Measurements from ENCODE around the gene SUPT20HL2. TPM values are rescaled to one million over a fixed set of nuclear protein-coding genes. Genes with fewer than 3 reads are reported as not detected.

Gene SUPT20HL2
- total and polyA plus RNA-seq, 9 donors = 0.04 to 1.1 (median 0.27) TPM; not detected in 1

- TF ChIP-seq CTCF (IDR thresholded peaks at IDR 0.05) (no peak), EP300 (IDR thresholded peaks at IDR 0.05) (no peak), POLR2A (IDR thresholded peaks at IDR 0.05) (no peak)
- Histone ChIP-seq H3K4me1 (ENCODE audit: insufficient read depth) (peaks cover 3% of the 10 kb centered on the region), H3K9me3 (no peaks in the 10 kb centered on the region), H3K27me3 (no peaks in the 10 kb centered on the region), H3K4me3 (no peak overlapping the region), H3K36me3 (no peaks in the 10 kb centered on the region), H3K27ac (no peak overlapping the region)
- intact Hi-C loops (cut with DNase I) = no loop called here
- 93 to 96% (median 95%) methylated on average over 4 of the region's 4 CpGs for WGBS, 3 donors
- DNase-seq = no peak
These were observed 36.3 kb upstream of the SUPT20HL2 start for GRCh38 chrX:24350217-24350616.

DNA sequence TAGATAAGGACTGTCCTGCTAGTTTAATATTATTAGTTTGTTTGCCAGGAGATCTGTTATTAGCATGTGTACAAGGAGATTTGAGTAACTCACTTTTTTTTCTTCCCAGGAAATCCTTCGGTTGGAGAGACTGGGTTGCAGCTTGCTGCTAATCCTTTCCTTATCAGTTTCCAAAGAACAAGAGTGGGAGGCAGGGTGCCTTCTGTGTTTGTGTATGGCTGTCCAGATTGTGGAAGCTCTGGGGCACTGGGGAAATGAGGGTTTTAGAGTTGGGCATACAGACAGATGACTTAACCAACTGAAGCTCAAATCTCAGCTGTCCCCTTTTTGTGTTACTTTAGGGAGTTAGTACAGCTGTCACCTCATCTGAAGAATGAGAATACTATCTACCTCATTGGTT, 34.0 kb upstream of the SUPT20HL2 start:
- Histone ChIP-seq H3K27me3 (no peaks in the 10 kb centered on the region), H3K4me1 (ENCODE audit: insufficient read depth) (peaks cover 3% of the 10 kb centered on the region), H3K36me3 (no peaks in the 10 kb centered on the region), H3K27ac (no peak overlapping the region), H3K4me3 (no peak overlapping the region), H3K9me3 (no peaks in the 10 kb centered on the region)
- intact Hi-C loops (cut with DNase I) = no loop called here
- WGBS, 3 donors = 7 to 13% (median 11%) methylated on average over 1 of the region's 1 CpG
- DNase-seq = no peak
- no peak for TF ChIP-seq CTCF (IDR thresholded peaks at IDR 0.05)
- TF ChIP-seq EP300 (IDR thresholded peaks at IDR 0.05) = no peak

GRCh38 chrX:24343719-24344118, 29.9 kb upstream of the SUPT20HL2 start:
- intact Hi-C loops (cut with DNase I) = no loop called here
- Histone ChIP-seq H3K9me3 (no peaks in the 10 kb centered on the region), H3K27ac (no peak overlapping the region), H3K4me3 (no peak overlapping the region), H3K27me3 (no peaks in the 10 kb centered on the region), H3K36me3 (no peaks in the 10 kb centered on the region), H3K4me1 (ENCODE audit: insufficient read depth) (peaks cover 3% of the 10 kb centered on the region)
- WGBS, 3 donors = 65 to 75% (median 72%) methylated on average over 9 of the region's 9 CpGs
- TF ChIP-seq EP300 (IDR thresholded peaks at IDR 0.05) = no peak
- no peak for TF ChIP-seq CTCF (IDR thresholded peaks at IDR 0.05)
- no peak for TF ChIP-seq POLR2A (IDR thresholded peaks at IDR 0.05)
- no peak for DNase-seq

DNA sequence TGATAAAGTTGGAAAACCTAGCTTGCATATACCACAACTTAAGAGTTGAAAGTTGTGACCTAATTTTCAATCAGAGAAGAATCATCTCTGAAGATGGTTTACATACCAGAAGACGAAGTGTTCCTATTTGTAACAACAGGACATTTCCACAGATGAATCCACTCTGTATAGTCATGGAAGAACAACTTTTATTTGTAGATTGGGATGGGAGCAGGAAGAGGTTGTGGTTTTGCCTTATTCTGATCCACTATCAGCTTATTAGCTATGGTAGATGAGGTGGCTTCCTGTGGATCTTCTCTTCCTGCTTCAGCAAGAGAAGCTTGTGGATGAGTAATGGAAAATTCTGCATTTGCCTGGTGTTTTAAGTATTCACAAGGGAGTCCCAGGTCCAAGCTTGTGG, 27.9 kb upstream of the SUPT20HL2 start:
- Histone ChIP-seq H3K36me3 (no peaks in the 10 kb centered on the region), H3K4me1 (ENCODE audit: insufficient read depth) (no peaks in the 10 kb centered on the region), H3K27me3 (no peaks in the 10 kb centered on the region), H3K27ac (no peak overlapping the region), H3K4me3 (no peak overlapping the region), H3K9me3 (no peaks in the 10 kb centered on the region)
- intact Hi-C loops (cut with DNase I) = no loop called here
- 28 to 35% (median 34%) methylated on average over 1 of the region's 1 CpG for WGBS, 3 donors
- no peak for DNase-seq
- TF ChIP-seq EP300 (IDR thresholded peaks at IDR 0.05) (no peak), CTCF (IDR thresholded peaks at IDR 0.05) (no peak), POLR2A (IDR thresholded peaks at IDR 0.05) (no peak)

DNA sequence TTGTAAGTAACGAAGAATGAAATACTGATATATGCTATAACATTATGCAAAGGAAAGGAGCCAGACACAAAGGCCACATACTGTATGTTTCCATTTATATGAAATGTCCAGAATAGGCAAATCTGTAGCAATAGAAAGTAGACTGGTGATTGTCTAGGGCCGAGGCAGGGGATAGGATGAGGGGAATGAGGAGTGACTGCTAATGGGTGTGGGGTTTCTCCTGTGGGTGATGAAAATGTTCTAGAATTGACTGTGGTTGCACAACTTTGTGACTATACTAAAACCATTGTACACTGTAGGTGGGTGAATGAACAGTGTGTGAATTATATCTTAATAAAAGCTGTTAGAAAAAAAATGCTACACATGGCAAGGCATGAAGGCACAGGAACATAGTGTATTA, 26.6 kb upstream of the SUPT20HL2 start:
- Histone ChIP-seq H3K4me1 (ENCODE audit: insufficient read depth) (no peaks in the 10 kb centered on the region), H3K4me3 (no peak overlapping the region), H3K27ac (no peak overlapping the region), H3K36me3 (no peaks in the 10 kb centered on the region), H3K9me3 (no peaks in the 10 kb centered on the region), H3K27me3 (no peaks in the 10 kb centered on the region)
- 82 to 86% (median 83%) methylated on average over 2 of the region's 2 CpGs for WGBS, 3 donors
- no peak for TF ChIP-seq EP300 (IDR thresholded peaks at IDR 0.05)
- no peak for TF ChIP-seq CTCF (IDR thresholded peaks at IDR 0.05)
- TF ChIP-seq POLR2A (IDR thresholded peaks at IDR 0.05) = no peak
- no peak for DNase-seq
- intact Hi-C loops (cut with DNase I) = no loop called here
